Bronchial epithelial cell (primary cell): ENCODE measurements around the gene LCA5. TPM values are rescaled to one million over a fixed set of nuclear protein-coding genes. Genes with fewer than 3 reads are reported as not detected.

Experiments used
- DNase-seq: peaks from one replicate; pipeline ENCODE4 v3.0.0-alpha.2; 2010; ENCODE audit warnings: low read depth
- FAIRE-seq: peaks from 2 replicates; lab custom pipeline; 2011; peaks lifted over from hg19 to GRCh38; lab: Jason Lieb, UNC
- H3K27me3 ChIP-seq: 2 replicates; pipeline ENCODE4 v1.5.1; 2011; ENCODE audit warnings: low read length; ENCODE audit not compliant: control insufficient read depth, insufficient read depth
- H3K36me3 ChIP-seq: 2 replicates; pipeline ENCODE4 v1.5.1; 2011; ENCODE audit warnings: low read length; ENCODE audit not compliant: control insufficient read depth, insufficient read depth
- H3K4me3 ChIP-seq: 2 replicates; pipeline ENCODE4 v1.5.1; 2011; ENCODE audit warnings: mild to moderate bottlenecking, low read depth, low read length, control low read depth
- total RNA-seq: library from RNA; depleted of rRNA; stranded (reverse); fragments of >200 nt; gene quantifications from 2 replicates; pipeline ENCODE4 v1.2.1, GENCODE V29; 2014
- TF ChIP-seq, protein P1 (sequence below): IDR thresholded peaks from 2 replicates; pipeline ENCODE4 v1.5.1; 2011; ENCODE audit warnings: mild to moderate bottlenecking, moderate library complexity, low read length, control low read depth, inconsistent platforms; ENCODE audit not compliant: insufficient read depth, severe bottlenecking

The LCA5 gene
- total RNA-seq, 1 donor from 2014 or later: 2.9 TPM

DNA sequence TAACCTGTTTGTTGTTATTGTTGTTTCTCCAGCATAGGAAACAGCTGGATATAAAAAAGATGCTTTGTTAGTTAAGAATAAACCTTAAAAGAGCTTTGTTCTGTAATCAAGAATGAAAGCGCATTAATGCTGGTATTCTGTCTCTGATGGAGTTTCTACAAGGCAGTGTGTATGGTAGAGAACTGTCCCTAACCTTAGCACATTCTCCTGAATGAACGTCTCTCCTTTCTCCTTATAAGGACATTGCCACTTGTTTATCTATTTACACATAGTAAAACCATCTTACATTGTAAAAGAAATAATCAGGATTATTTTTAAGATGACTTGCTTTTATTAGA lies 33.8 kb upstream of the LCA5 start:
- Histone ChIP-seq H3K27me3 (no peaks in the 10 kb centered on the region), H3K36me3 (no peaks in the 10 kb centered on the region), H3K4me3 (no peak overlapping the region)
- DNase-seq: no peak
- TF ChIP-seq, protein P1, sequence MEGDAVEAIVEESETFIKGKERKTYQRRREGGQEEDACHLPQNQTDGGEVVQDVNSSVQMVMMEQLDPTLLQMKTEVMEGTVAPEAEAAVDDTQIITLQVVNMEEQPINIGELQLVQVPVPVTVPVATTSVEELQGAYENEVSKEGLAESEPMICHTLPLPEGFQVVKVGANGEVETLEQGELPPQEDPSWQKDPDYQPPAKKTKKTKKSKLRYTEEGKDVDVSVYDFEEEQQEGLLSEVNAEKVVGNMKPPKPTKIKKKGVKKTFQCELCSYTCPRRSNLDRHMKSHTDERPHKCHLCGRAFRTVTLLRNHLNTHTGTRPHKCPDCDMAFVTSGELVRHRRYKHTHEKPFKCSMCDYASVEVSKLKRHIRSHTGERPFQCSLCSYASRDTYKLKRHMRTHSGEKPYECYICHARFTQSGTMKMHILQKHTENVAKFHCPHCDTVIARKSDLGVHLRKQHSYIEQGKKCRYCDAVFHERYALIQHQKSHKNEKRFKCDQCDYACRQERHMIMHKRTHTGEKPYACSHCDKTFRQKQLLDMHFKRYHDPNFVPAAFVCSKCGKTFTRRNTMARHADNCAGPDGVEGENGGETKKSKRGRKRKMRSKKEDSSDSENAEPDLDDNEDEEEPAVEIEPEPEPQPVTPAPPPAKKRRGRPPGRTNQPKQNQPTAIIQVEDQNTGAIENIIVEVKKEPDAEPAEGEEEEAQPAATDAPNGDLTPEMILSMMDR: no peak
- FAIRE-seq: no peak

DNA sequence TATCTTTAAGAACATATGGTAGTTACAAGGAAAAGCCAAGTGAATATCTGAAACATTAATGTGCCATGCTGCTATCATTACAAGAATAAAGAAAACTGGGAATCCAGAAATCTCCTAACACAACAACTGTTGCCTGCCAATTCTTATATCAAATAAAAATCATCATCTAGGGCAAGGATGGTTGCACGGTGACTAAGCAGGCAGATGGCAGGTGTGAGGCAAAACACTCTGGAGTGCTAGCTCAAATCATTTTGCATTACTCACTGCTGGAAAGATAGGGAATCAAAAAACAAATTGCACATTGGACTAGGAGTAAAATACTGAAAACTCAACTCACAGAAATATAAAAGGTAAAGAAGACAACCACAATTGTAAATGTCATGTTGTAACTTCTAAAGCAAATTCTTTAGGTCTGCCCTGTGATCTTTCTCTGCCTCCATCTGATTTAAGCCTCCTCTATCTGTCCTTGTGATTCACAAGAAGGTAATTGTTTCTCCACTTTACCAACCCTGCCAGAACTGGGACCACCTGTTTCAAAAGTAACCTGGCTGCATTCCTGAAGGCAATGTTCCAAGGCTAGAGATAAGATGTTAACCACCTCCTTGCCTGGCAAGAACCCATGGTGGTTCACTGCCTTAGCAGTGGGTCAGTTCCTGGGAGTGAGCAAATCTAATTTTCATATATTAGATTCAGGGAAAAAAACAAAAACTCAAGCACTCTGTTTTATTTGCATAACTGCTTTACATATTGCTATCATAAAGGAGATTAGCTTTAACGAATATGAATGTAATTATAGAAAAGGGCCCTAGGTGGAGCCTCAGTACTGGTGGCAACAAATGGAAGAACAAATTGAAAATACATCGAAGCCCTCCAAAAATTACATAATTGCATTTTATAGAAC lies 33.1 kb upstream of the LCA5 start:
- Histone ChIP-seq H3K27me3 (no peaks in the 10 kb centered on the region), H3K36me3 (no peaks in the 10 kb centered on the region), H3K4me3 (no peak overlapping the region)
- DNase-seq (peak; percentile 74), FAIRE-seq (no peak)
- TF ChIP-seq, protein P1: peak; percentile 38

DNA sequence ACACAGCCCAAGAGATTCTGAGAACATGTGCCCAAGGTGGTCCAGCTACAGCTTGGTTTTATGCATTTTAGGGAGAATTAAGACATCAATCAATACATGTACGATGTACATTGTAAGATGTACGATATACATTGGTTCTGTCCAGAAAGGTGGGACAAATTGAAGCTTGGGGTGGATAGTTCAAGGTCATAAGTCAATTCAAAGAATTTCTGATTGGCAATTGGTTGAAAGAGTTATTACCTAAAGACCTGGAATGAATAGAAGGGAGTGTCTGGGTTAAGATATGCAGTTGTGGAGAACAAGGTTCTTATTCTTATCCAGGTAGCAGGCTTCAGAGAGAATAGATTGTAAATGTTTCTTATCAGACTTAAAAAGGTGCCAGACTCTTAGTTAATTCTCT lies 31.8 kb upstream of the LCA5 start:
- FAIRE-seq (no peak), DNase-seq (no peak)
- Histone ChIP-seq H3K36me3 (no peaks in the 10 kb centered on the region), H3K27me3 (no peaks in the 10 kb centered on the region), H3K4me3 (no peak overlapping the region)
- TF ChIP-seq, protein P1: no peak

DNA sequence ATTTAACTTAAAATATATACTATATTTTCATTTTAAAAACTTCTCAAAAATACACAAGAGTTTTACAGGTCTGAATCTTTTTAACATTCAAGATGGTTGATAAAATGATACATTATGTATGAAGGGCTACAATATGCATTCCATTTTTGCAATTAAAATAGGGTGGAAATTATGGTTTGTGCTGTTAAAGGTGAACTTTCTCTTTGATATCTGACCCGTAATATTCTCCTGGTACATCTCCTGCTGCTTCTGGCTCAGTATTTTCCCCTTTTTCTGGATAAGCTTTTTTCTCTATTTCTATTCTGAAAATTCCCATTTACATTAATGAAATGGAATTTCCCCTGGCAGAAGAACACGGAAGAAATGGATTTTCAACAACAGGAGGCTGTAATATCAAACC lies 27.4 kb upstream of the LCA5 start:
- H3K4me3 ChIP-seq: no peak overlapping the region
- H3K27me3 ChIP-seq: no peaks in the 10 kb centered on the region
- FAIRE-seq (no peak), DNase-seq (no peak)
- no peaks in the 10 kb centered on the region for H3K36me3 ChIP-seq
- TF ChIP-seq, protein P1: no peak

DNA sequence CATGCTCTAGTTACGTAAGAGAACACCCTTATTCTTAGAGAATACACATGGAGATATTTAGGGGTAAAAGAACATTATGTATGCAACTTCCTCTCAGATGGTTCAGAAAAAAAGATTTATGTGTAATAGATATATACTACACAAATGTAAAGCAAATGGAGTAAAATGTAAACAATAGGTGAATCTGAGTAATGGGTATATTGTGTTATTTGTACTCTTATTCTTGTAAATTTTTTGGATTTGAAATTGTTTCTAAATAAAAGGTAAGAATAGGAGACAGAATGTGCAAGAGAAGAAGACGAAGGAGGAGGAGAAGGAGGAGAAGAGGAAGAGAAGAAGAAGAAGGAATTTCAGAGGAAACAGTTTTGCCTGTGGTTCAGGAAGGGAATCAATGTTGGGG lies 22.5 kb upstream of the LCA5 start:
- no peak for DNase-seq
- Histone ChIP-seq H3K4me3 (no peak overlapping the region), H3K27me3 (no peaks in the 10 kb centered on the region), H3K36me3 (no peaks in the 10 kb centered on the region)
- FAIRE-seq: no peak
- TF ChIP-seq, protein P1: no peak
